ENCODE results near the gene DRAM1. TPM values are rescaled to one million over a fixed set of nuclear protein-coding genes. Genes with fewer than 3 reads are reported as not detected.
"Not testable (repeated sequence)": the region's sequence is repeated elsewhere in the genome, so short reads cannot be mapped to it uniquely, and the experiment has no call there.

The DRAM1 gene
- total and polyA plus RNA-seq, 2 experiments from 2014 or later, result 0.06 to 0.56 TPM

DNA sequence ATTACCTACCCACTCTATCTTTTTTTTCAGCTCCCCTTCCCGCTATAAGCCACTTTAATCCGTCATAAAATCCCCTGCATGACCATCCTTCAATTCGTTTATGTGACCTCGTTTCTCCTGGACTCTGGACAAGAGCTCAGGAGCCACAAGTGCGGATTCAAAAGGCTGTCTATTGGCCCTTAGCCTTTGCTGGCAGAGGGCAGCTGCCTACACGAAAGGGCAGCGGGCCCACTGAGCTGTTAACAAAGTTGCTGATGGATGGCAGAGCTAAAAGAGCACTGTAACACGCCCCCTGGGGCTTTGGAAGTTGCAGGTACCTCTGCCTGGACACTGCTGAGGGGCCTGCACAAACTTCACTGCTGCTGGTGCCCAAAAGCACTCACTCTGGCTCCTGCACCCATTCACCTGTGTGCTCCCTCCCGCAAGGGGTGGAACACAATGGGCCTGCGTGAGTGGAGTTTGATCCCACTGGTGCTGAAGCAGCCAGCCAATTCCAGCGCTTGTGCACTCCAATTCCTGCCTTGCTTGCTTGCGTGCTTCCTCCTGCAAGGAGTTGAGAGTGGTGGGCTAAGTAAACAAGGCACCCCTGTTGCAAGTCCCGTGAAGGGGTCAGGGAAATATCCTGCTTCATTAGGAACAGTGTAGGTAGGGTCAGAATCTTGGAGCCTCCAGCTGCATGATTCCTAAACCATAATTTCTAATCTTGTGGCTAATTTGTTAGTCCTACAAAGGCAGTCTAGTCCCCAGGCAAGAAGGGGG lies 10.6 kb upstream of the DRAM1 start:
- Histone ChIP-seq H3K4me3 (no peak overlapping the region), H3K36me3 (no peaks in the 10 kb centered on the region), H3K27ac (no peak overlapping the region), H3K9me3 (ENCODE audit: low read depth) (no peaks in the 10 kb centered on the region), H3K4me1 (ENCODE audit: low read depth) (no peaks in the 10 kb centered on the region), H3K27me3 (no peaks in the 10 kb centered on the region)
- TF ChIP-seq, protein P1, sequence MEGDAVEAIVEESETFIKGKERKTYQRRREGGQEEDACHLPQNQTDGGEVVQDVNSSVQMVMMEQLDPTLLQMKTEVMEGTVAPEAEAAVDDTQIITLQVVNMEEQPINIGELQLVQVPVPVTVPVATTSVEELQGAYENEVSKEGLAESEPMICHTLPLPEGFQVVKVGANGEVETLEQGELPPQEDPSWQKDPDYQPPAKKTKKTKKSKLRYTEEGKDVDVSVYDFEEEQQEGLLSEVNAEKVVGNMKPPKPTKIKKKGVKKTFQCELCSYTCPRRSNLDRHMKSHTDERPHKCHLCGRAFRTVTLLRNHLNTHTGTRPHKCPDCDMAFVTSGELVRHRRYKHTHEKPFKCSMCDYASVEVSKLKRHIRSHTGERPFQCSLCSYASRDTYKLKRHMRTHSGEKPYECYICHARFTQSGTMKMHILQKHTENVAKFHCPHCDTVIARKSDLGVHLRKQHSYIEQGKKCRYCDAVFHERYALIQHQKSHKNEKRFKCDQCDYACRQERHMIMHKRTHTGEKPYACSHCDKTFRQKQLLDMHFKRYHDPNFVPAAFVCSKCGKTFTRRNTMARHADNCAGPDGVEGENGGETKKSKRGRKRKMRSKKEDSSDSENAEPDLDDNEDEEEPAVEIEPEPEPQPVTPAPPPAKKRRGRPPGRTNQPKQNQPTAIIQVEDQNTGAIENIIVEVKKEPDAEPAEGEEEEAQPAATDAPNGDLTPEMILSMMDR (IDR thresholded peaks at IDR 0.05; ENCODE audit: low read depth, low read length), result no peak
- no peak for DNase-seq (ENCODE audit: low read depth in 1 of 2, low spot score in 1 of 2)

DNA sequence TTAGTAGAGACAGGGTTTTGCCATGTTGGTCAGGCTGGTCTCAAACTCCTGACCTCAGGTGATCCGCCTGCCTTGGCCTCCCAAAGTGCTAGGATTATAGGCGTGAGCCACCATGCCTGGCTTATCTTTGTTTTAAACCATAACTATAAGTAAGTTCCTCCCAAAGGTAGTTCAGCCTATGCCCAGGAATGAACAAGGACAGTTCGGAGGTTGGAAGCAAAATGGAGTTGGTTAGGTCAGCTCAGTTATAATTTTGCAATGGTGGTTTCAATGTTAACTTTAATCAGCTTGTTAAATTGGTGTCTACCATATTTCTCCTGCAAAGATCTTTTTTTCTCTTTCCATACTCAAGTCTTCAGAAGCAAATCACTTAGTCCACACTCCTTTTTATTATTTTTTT lies 9.8 kb upstream of the DRAM1 start:
- H3K27me3 ChIP-seq; H3K27ac ChIP-seq; H3K4me3 ChIP-seq; DNase-seq (ENCODE audit: low read depth in 1 of 2, low spot score in 1 of 2); H3K4me1 ChIP-seq (ENCODE audit: low read depth); H3K9me3 ChIP-seq (ENCODE audit: low read depth); H3K36me3 ChIP-seq: not testable (repeated sequence)

DNA sequence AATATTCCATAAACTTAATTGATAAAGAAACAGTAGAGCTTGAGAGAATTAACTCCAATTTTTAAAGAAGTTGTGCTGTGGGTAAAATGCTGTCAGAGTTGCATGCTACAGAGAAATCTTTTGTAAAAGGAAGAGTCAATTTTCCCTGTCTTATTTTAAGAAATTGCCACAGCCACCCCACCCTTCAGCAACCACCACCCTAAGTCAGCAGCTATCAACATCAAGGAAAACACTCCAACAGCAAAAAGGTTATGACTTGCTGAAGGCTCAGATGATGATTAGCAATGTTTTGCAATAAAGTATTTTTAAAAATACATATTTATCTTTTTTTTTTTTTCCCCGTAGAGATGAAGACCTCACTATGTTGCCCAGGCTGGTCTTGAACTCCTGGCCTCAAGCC lies 6.5 kb upstream of the DRAM1 start:
- H3K9me3 ChIP-seq (ENCODE audit: low read depth), result no peaks in the 10 kb centered on the region
- H3K4me1 ChIP-seq (ENCODE audit: low read depth), result no peaks in the 10 kb centered on the region
- H3K27me3 ChIP-seq, result no peaks in the 10 kb centered on the region
- H3K36me3 ChIP-seq, result no peaks in the 10 kb centered on the region
- H3K27ac ChIP-seq, result no peak overlapping the region
- no peak overlapping the region for H3K4me3 ChIP-seq
- TF ChIP-seq, protein P1 (IDR thresholded peaks at IDR 0.05; ENCODE audit: low read depth, low read length), result no peak
- DNase-seq (ENCODE audit: low read depth in 1 of 2, low spot score in 1 of 2), result no peak

DNA sequence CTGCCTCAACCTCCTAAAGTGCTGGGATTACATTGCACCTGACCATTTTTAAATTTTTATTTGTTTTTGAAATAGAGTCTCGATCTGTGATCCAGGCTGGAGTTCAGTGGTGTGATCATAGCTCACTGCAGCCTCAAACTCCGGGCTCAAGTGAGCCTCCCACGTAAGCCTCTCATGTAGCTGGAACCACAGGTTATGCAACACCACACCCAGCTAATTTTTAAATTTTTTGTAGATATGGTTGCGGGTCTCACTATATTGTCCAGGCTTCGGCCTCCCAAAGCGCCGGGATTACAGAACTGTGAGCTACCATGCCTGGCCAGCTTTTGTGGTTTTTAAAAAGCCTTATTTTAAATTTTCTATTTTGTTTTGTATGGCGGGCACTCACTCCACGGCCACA lies 2.2 kb upstream of the DRAM1 start:
- DNase-seq (ENCODE audit: low read depth in 1 of 2, low spot score in 1 of 2), result no peak
- no peaks in the 10 kb centered on the region for H3K4me1 ChIP-seq (ENCODE audit: low read depth)
- TF ChIP-seq, protein P1 (IDR thresholded peaks at IDR 0.05; ENCODE audit: low read depth, low read length), result no peak
- H3K27me3 ChIP-seq, result peaks cover 17% of the 10 kb centered on the region
- no peaks in the 10 kb centered on the region for H3K9me3 ChIP-seq (ENCODE audit: low read depth)
- no peaks in the 10 kb centered on the region for H3K36me3 ChIP-seq
- H3K4me3 ChIP-seq, result no peak overlapping the region
- H3K27ac ChIP-seq, result no peak overlapping the region

DNA sequence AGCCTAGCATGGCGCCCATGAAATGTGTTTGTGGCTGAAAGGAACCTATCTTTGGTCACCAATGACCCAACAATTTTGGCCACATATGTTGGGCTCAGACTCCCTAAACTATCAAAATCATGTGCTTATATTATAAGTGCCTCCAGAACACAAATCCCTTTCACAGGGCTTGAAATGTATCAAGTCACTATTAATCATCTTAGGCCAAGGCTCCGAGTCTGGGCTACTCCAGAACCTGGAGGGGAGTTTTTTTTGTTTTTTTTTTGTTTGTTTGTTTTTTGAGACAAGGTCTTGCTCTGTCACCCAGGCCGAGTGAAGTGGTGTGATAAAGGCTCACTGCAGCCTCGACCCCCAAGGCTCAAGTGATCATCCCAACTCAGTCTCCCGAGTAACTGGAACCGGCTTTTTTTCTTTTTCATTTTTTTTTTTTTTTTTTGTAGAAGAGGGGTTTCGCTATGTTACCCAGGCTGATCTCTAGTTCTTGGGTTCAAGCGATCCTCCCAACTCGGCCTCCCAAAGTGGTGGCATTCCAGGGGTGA lies 989 bp upstream of the DRAM1 start:
- TF ChIP-seq, protein P1 (IDR thresholded peaks at IDR 0.05; ENCODE audit: low read depth, low read length), result no peak
- H3K36me3 ChIP-seq, result no peaks in the 10 kb centered on the region
- no peak overlapping the region for H3K27ac ChIP-seq
- no peak overlapping the region for H3K4me3 ChIP-seq
- no peaks in the 10 kb centered on the region for H3K4me1 ChIP-seq (ENCODE audit: low read depth)
- peaks cover 17% of the 10 kb centered on the region for H3K27me3 ChIP-seq
- no peaks in the 10 kb centered on the region for H3K9me3 ChIP-seq (ENCODE audit: low read depth)
- peak in 1 of 2 donors; percentile 14 for DNase-seq (ENCODE audit: low read depth in 1 of 2, low spot score in 1 of 2)

DNA sequence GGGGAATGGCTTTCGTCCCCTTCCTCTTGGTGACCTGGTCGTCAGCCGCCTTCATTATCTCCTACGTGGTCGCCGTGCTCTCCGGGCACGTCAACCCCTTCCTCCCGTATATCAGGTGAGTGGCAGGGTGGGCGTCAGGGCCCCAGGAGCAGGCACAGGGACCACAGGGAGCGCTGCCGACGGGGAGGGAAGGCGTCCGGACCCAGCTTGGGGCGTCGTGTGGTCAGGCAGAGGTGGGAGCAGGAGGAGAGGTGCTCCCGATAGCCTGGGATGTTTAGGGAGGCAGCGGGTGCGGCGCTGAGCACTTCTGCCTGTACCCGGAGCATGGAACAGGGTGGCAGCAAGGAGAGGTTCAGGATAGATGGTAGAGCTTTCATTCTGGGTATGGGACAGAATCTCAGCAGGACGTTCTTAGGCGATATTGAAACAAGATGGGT lies 444 bp downstream of the DRAM1 start:
- TF ChIP-seq, protein P1 (IDR thresholded peaks at IDR 0.05; ENCODE audit: low read depth, low read length), result no peak
- peaks cover 17% of the 10 kb centered on the region for H3K27me3 ChIP-seq
- H3K9me3 ChIP-seq (ENCODE audit: low read depth), result no peaks in the 10 kb centered on the region
- H3K4me1 ChIP-seq (ENCODE audit: low read depth), result no peaks in the 10 kb centered on the region
- H3K27ac ChIP-seq, result no peak overlapping the region
- H3K36me3 ChIP-seq, result no peaks in the 10 kb centered on the region
- peak overlapping the region; percentile 47 for H3K4me3 ChIP-seq
- peak; percentile 1 to 34 for DNase-seq (ENCODE audit: low read depth in 1 of 2, low spot score in 1 of 2)

Data from cardiac muscle cell (in vitro differentiated cells and primary cell).